ENCODE results near the gene KIF6. TPM values are rescaled to one million over a fixed set of nuclear protein-coding genes. Genes with fewer than 3 reads are reported as not detected.

Gene KIF6
- polyA plus RNA-seq, 3 donors = not detected

DNA sequence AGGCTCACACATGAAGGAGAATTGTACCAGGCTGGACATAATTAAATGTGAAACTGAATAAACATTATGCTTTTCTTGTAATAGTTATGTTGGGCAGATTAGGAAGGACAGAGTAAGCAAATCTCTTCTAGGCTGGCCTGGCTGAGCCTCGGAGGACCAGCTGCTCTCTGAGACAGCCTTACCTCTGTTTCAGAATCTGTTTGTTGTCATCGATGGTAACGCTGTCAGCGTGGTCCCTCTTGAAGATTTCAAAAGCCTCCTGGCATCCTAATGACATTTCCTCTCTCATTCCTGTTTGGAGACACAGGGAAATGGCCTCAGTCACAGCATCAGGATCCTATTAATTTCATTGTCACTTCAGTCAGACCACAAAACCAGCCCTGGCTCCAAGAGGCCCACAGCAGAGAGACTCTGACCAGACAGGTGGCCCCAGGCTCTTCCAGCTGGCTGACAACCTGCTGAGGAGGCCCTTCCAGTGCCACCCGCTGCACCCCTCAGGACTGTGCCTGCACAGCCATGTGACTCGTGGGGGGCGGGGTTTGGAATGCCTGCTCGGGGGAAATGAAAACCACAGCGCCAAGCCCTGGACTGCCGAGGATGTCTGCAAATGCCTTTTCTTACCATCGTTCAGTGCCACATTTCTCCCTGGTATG is 294.2 kb downstream of the KIF6 start:
- DNase-seq = no peak
- H3K27me3 Mint-ChIP-seq (ENCODE audit: low read depth in 3 of 3) = peaks cover 0 to 3% (median 3%) of the 10 kb centered on the region in 3 donors
- Histone ChIP-seq H3K9ac (ENCODE audit: insufficient read depth, low read length, poor library complexity, severe bottlenecking) (no peak overlapping the region), H3K4me1 (ENCODE audit: control insufficient read depth in 1 of 2, insufficient read depth in 2 of 2, low read length in 2 of 2) (no peaks in the 10 kb centered on the region), H3K4me2 (replicated peaks; ENCODE audit: extremely low read depth, low read length, poor library complexity, severe bottlenecking) (no peak overlapping the region), H3K4me3 (replicated peaks in 1 of 3; ENCODE audit: low read depth in 2 of 3, low read length in 3 of 3) (no peak overlapping the region), H4K20me1 (ENCODE audit: insufficient read depth, low read length) (no peaks in the 10 kb centered on the region), H2AFZ (ENCODE audit: insufficient read depth, low read depth, low read length, poor library complexity, severe bottlenecking) (no peak overlapping the region), H3K36me3 (replicated peaks in 1 of 2; ENCODE audit: control insufficient read depth in 1 of 2, insufficient read depth in 2 of 2, low read length in 2 of 2) (no peaks in the 10 kb centered on the region), H3K79me2 (ENCODE audit: insufficient read depth, low read length) (no peaks in the 10 kb centered on the region), H3K27me3 (ENCODE audit: control insufficient read depth in 2 of 2, insufficient read depth in 2 of 2, low read length in 2 of 2) (no peaks in the 10 kb centered on the region), H3K27ac (ENCODE audit: low read depth in 1 of 2, low read length in 2 of 2) (no peak overlapping the region), H3K9me3 (replicated peaks in 1 of 2; ENCODE audit: control insufficient read depth in 1 of 2, insufficient read depth in 1 of 2, low read length in 2 of 2) (no peaks in the 10 kb centered on the region)
- no peak overlapping the region for H3K27ac Mint-ChIP-seq
- peaks cover 14% of the 10 kb centered on the region for H3K4me1 Mint-ChIP-seq
- H3K9me3 Mint-ChIP-seq = peaks cover 0 to 2% (median 0%) of the 10 kb centered on the region in 7 donors
- no peak overlapping the region for H3K4me3 Mint-ChIP-seq
- intact Hi-C loops (cut with micrococcal nuclease) = no loop called here
- WGBS (ENCODE audit: insufficient coverage) = 19% methylated on average over 9 of the region's 11 CpGs
- TF ChIP-seq, protein P1, sequence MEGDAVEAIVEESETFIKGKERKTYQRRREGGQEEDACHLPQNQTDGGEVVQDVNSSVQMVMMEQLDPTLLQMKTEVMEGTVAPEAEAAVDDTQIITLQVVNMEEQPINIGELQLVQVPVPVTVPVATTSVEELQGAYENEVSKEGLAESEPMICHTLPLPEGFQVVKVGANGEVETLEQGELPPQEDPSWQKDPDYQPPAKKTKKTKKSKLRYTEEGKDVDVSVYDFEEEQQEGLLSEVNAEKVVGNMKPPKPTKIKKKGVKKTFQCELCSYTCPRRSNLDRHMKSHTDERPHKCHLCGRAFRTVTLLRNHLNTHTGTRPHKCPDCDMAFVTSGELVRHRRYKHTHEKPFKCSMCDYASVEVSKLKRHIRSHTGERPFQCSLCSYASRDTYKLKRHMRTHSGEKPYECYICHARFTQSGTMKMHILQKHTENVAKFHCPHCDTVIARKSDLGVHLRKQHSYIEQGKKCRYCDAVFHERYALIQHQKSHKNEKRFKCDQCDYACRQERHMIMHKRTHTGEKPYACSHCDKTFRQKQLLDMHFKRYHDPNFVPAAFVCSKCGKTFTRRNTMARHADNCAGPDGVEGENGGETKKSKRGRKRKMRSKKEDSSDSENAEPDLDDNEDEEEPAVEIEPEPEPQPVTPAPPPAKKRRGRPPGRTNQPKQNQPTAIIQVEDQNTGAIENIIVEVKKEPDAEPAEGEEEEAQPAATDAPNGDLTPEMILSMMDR (IDR thresholded peaks at IDR 0.05) = no peak
- H3K36me3 Mint-ChIP-seq = no peaks in the 10 kb centered on the region

DNA sequence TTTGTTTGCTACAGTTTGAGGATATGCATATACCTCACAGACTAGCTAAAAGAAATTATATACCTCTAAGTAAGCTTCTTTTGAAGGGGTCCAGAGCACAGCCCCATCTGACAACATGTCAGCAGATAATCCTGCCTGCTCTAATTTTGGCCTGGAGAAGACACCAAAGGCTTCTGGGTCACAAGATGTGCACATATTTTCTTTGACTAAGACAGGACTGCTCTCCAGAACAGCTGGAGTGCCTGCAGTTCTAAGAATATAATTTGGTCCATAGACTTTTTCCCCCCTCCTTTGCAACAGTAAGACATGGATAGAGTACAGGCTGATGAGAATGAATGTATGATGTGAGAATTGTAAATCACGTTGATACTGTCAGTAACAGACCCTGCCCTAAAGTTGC is 294.8 kb downstream of the KIF6 start:
- peaks cover 14% of the 10 kb centered on the region for H3K4me1 Mint-ChIP-seq
- no peak for DNase-seq
- no peaks in the 10 kb centered on the region for H3K9me3 ChIP-seq (replicated peaks in 1 of 2; ENCODE audit: control insufficient read depth in 1 of 2, insufficient read depth in 1 of 2, low read length in 2 of 2)
- WGBS (ENCODE audit: insufficient coverage) = no CpG with 5 or more reads among the region's 1 CpG
- H3K79me2 ChIP-seq (ENCODE audit: insufficient read depth, low read length) = no peaks in the 10 kb centered on the region
- no peak overlapping the region for H3K4me2 ChIP-seq (replicated peaks; ENCODE audit: extremely low read depth, low read length, poor library complexity, severe bottlenecking)
- H3K27me3 Mint-ChIP-seq (ENCODE audit: low read depth in 3 of 3) = peaks cover 0 to 3% (median 3%) of the 10 kb centered on the region in 3 donors
- H3K27me3 ChIP-seq (ENCODE audit: control insufficient read depth in 2 of 2, insufficient read depth in 2 of 2, low read length in 2 of 2) = no peaks in the 10 kb centered on the region
- H3K9ac ChIP-seq (ENCODE audit: insufficient read depth, low read length, poor library complexity, severe bottlenecking) = no peak overlapping the region
- no peaks in the 10 kb centered on the region for H3K36me3 Mint-ChIP-seq
- H3K9me3 Mint-ChIP-seq = peaks cover 0 to 2% (median 0%) of the 10 kb centered on the region in 7 donors
- no peak overlapping the region for H2AFZ ChIP-seq (ENCODE audit: insufficient read depth, low read depth, low read length, poor library complexity, severe bottlenecking)
- no peaks in the 10 kb centered on the region for H3K4me1 ChIP-seq (ENCODE audit: control insufficient read depth in 1 of 2, insufficient read depth in 2 of 2, low read length in 2 of 2)
- intact Hi-C loops (cut with micrococcal nuclease) = no loop called here
- H4K20me1 ChIP-seq (ENCODE audit: insufficient read depth, low read length) = no peaks in the 10 kb centered on the region
- TF ChIP-seq, protein P1 (IDR thresholded peaks at IDR 0.05) = no peak
- no peaks in the 10 kb centered on the region for H3K36me3 ChIP-seq (replicated peaks in 1 of 2; ENCODE audit: control insufficient read depth in 1 of 2, insufficient read depth in 2 of 2, low read length in 2 of 2)
- no peak overlapping the region for H3K27ac Mint-ChIP-seq
- no peak overlapping the region for H3K4me3 ChIP-seq (replicated peaks in 1 of 3; ENCODE audit: low read depth in 2 of 3, low read length in 3 of 3)
- no peak overlapping the region for H3K27ac ChIP-seq (ENCODE audit: low read depth in 1 of 2, low read length in 2 of 2)
- no peak overlapping the region for H3K4me3 Mint-ChIP-seq

All from CD14-positive monocyte (primary cell).